ENCODE results near the gene ACSL6. TPM values are rescaled to one million over a fixed set of nuclear protein-coding genes. Genes with fewer than 3 reads are reported as not detected.

The ACSL6 gene
- total and polyA plus RNA-seq, 10 of the 15 experiments (the other 5 are each of a cell fraction or from before 2014, with no cell fraction given): 0.06 to 0.53 TPM; not detected in 8

DNA sequence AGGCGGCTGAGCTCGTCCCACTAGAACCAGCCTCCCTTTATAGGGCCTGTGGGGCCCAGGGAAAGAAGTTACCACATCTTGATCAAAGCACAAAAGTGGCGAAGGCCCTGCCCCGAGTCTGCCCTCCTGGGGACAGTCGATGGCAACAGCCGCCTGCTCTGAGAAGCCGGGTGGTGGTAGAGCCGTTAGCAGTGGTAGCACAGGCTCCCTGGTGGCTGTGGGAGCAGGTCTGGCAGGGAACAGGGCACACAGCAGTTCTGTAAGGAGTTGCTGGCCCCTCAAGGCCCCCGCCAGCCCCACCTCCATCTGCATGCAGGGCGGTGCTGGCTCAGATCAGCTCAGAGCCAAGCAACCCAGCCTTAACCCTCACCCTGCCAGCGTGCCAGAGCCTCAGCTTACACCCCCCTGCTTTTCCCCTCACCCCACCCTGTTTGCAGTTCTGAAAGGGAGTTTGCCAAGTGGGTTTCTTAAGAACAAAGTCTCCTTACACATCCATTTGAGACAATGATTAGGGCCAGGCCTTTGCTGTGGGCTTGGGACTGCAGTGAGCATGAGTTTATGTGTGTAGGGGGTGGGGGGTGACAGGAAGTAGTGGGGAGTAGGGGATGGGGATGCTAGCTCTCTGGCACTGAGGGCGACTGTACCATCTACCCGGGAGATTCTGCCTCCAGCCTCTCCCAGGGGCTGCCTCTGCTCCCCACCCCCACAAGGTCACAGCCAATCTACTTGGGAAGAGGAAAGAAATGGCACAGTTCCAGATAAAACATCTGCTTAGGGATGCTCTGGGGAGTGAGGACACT lies 11.8 kb downstream of the ACSL6 start:
- no peaks in the 10 kb centered on the region for H4K20me1 ChIP-seq (ENCODE audit: control insufficient read depth, insufficient read depth)
- H3K27ac ChIP-seq (ENCODE audit: control insufficient read depth, insufficient read depth): no peak overlapping the region
- no peaks in the 10 kb centered on the region; the same call in 1 of the 2 replicates for H3K4me1 ChIP-seq (ENCODE audit: control insufficient read depth, insufficient read depth, low read length)
- H3K27me3 ChIP-seq (replicated peaks in 1 of 2; ENCODE audit: control insufficient read depth in 2 of 2, insufficient read depth in 2 of 2, low read length in 1 of 2): peaks cover 0 to 2% of the 10 kb centered on the region in 2 experiments; a peak in 1 of 4 replicates
- no TSS peak for BruUV-seq (replicated peaks)
- H3K79me2 ChIP-seq (ENCODE audit: control insufficient read depth, insufficient read depth, low read length): no peaks in the 10 kb centered on the region
- WGBS (ENCODE audit: insufficient coverage, insufficient replicate concordance, low lambda C conversion rate, missing lambda C conversion rate): 32% methylated on average over 13 of the region's 13 CpGs
- POLR2A ChIA-PET: no interaction called here
- H3K9ac ChIP-seq (ENCODE audit: control insufficient read depth, insufficient read depth, low read length): no peak overlapping the region
- H2AFZ ChIP-seq (ENCODE audit: control insufficient read depth, low read depth, low read length): no peak overlapping the region
- no peak overlapping the region for H3K4me2 ChIP-seq (ENCODE audit: control insufficient read depth, insufficient read depth)
- no peak; the same call in 2 of the 3 replicates for ATAC-seq
- no peak for DNase-seq (ENCODE audit: low read depth, low spot score)
- no peak for FAIRE-seq
- no peaks in the 10 kb centered on the region for H3K36me3 ChIP-seq (ENCODE audit: control insufficient read depth in 2 of 2, insufficient read depth in 2 of 2, low read length in 1 of 2)
- intact Hi-C loops (cut with micrococcal nuclease; ENCODE audit: unreplicated experiment): no loop called here
- H3K4me3 ChIP-seq: no peak overlapping the region
- CTCF ChIA-PET: interaction anchor here (0.8 to 4.6 kb wide), 4 partner anchors 8 to 562 kb away, joined by 3 to 31 read pairs (median 10); no protein-coding TSS in a partner anchor
- SMC1A ChIA-PET (ENCODE audit: uncharacterized antibody, unreplicated experiment): interaction anchor here (0.6 to 2.4 kb wide), 4 partner anchors 8 to 484 kb away, joined by 3 to 8 read pairs (median 4); no protein-coding TSS in a partner anchor
- H3K9me3 ChIP-seq (replicated peaks; ENCODE audit: control insufficient read depth, insufficient read depth, low read length): no peaks in the 10 kb centered on the region
- in situ Hi-C loops (cut with MboI): loop anchor here (10.0 kb wide), 1 partner anchor 575 kb away; no protein-coding TSS in a partner anchor
- RAD21 ChIA-PET (ENCODE audit: unreplicated experiment): no interaction called here
- TF ChIP-seq, protein P1, sequence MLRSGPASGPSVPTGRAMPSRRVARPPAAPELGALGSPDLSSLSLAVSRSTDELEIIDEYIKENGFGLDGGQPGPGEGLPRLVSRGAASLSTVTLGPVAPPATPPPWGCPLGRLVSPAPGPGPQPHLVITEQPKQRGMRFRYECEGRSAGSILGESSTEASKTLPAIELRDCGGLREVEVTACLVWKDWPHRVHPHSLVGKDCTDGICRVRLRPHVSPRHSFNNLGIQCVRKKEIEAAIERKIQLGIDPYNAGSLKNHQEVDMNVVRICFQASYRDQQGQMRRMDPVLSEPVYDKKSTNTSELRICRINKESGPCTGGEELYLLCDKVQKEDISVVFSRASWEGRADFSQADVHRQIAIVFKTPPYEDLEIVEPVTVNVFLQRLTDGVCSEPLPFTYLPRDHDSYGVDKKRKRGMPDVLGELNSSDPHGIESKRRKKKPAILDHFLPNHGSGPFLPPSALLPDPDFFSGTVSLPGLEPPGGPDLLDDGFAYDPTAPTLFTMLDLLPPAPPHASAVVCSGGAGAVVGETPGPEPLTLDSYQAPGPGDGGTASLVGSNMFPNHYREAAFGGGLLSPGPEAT (IDR thresholded peaks at IDR 0.05; ENCODE audit: low read depth): no peak
- TF ChIP-seq, protein P2, sequence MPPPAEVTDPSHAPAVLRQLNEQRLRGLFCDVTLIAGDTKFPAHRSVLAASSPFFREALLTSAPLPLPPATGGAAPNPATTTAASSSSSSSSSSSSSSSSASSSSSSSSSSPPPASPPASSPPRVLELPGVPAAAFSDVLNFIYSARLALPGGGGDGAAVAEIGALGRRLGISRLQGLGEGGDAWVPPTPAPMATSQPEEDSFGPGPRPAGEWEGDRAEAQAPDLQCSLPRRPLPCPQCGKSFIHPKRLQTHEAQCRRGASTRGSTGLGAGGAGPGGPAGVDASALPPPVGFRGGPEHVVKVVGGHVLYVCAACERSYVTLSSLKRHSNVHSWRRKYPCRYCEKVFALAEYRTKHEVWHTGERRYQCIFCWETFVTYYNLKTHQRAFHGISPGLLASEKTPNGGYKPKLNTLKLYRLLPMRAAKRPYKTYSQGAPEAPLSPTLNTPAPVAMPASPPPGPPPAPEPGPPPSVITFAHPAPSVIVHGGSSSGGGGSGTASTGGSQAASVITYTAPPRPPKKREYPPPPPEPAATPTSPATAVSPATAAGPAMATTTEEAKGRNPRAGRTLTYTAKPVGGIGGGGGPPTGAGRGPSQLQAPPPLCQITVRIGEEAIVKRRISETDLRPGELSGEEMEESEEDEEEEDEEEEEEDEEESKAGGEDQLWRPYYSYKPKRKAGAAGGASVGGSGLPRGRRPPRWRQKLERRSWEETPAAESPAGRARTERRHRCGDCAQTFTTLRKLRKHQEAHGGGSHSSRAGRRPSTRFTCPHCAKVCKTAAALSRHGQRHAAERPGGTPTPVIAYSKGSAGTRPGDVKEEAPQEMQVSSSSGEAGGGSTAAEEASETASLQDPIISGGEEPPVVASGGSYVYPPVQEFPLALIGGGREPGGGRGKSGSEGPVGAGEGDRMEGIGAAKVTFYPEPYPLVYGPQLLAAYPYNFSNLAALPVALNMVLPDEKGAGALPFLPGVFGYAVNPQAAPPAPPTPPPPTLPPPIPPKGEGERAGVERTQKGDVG (CRISPR knock-in tag; IDR thresholded peaks at IDR 0.05): no peak
- TF ChIP-seq MEF2B (IDR thresholded peaks at IDR 0.05; ENCODE audit: partially characterized antibody, poor library complexity, severe bottlenecking) (no peak), IKZF1 (conservative IDR thresholded peaks at IDR 0.05) (no peak), SPI1 (IDR thresholded peaks at IDR 0.05; ENCODE audit: borderline replicate concordance, insufficient read depth, low read depth, low read length) (no peak), GATAD2B (conservative IDR thresholded peaks at IDR 0.05; ENCODE audit: low read depth) (no peak), ATF7 (IDR thresholded peaks at IDR 0.05; ENCODE audit: low read depth) (no peak), MTA2 (IDR thresholded peaks at IDR 0.05; ENCODE audit: low read depth) (no peak), RFX5 (IDR thresholded peaks at IDR 0.05; ENCODE audit: low read depth, low read length) (no peak), ESRRA (IDR thresholded peaks at IDR 0.05; ENCODE audit: low read length) (no peak)
- TF ChIP-seq, protein P3, sequence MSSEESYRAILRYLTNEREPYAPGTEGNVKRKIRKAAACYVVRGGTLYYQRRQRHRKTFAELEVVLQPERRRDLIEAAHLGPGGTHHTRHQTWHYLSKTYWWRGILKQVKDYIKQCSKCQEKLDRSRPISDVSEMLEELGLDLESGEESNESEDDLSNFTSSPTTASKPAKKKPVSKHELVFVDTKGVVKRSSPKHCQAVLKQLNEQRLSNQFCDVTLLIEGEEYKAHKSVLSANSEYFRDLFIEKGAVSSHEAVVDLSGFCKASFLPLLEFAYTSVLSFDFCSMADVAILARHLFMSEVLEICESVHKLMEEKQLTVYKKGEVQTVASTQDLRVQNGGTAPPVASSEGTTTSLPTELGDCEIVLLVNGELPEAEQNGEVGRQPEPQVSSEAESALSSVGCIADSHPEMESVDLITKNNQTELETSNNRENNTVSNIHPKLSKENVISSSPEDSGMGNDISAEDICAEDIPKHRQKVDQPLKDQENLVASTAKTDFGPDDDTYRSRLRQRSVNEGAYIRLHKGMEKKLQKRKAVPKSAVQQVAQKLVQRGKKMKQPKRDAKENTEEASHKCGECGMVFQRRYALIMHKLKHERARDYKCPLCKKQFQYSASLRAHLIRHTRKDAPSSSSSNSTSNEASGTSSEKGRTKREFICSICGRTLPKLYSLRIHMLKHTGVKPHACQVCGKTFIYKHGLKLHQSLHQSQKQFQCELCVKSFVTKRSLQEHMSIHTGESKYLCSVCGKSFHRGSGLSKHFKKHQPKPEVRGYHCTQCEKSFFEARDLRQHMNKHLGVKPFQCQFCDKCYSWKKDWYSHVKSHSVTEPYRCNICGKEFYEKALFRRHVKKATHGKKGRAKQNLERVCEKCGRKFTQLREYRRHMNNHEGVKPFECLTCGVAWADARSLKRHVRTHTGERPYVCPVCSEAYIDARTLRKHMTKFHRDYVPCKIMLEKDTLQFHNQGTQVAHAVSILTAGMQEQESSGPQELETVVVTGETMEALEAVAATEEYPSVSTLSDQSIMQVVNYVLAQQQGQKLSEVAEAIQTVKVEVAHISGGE (CRISPR knock-in tag; IDR thresholded peaks at IDR 0.05): no peak
- TF ChIP-seq, protein P4, sequence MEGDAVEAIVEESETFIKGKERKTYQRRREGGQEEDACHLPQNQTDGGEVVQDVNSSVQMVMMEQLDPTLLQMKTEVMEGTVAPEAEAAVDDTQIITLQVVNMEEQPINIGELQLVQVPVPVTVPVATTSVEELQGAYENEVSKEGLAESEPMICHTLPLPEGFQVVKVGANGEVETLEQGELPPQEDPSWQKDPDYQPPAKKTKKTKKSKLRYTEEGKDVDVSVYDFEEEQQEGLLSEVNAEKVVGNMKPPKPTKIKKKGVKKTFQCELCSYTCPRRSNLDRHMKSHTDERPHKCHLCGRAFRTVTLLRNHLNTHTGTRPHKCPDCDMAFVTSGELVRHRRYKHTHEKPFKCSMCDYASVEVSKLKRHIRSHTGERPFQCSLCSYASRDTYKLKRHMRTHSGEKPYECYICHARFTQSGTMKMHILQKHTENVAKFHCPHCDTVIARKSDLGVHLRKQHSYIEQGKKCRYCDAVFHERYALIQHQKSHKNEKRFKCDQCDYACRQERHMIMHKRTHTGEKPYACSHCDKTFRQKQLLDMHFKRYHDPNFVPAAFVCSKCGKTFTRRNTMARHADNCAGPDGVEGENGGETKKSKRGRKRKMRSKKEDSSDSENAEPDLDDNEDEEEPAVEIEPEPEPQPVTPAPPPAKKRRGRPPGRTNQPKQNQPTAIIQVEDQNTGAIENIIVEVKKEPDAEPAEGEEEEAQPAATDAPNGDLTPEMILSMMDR (IDR thresholded peaks at IDR 0.05 in 2 of 3, conservative IDR thresholded peaks at IDR 0.05 in 1 of 3; ENCODE audit: control insufficient read depth in 2 of 3, extremely low read depth in 1 of 3, insufficient read depth in 1 of 3, low read depth in 3 of 3, low read length in 3 of 3): no peak
